Neural progenitor cell (in vitro differentiated cells): Measurements from ENCODE around the gene RAB40AL.

Experiments
- CTCF ChIP-seq: fragments of 200-600 bp; sonication (generic); IDR thresholded peaks from 2 replicates; pipeline ENCODE4 v1.5.1; 2017; ENCODE audit warnings: antibody characterized with exemption, mild to moderate bottlenecking
- EZH2 ChIP-seq: fragments of 200-600 bp; sonication (generic); IDR thresholded peaks from 2 replicates; pipeline ENCODE4 v1.6.1; 2017; ENCODE audit warnings: antibody characterized with exemption, mild to moderate bottlenecking, moderate library complexity
- EZH2phosphoT487 ChIP-seq: fragments of 200-600 bp; sonication (generic); IDR thresholded peaks from 2 replicates; pipeline ENCODE4 v1.6.1; 2017; ENCODE audit warnings: antibody characterized with exemption

- TF ChIP-seq CTCF (no peak), EZH2 (no peak), EZH2phosphoT487 (no peak)
These were observed 49.4 kb upstream of the RAB40AL start for GRCh38 chrX:102887687-102888086.
